Gastrocnemius medialis (tissue), 4 donors: Measurements from ENCODE around the gene ARAP3. TPM values are rescaled to one million over a fixed set of nuclear protein-coding genes. Genes with fewer than 3 reads are reported as not detected.

ENCODE experiments used
- ATAC-seq, 2 donors: fragments of 150-250 bp; one replicate each; pipeline ENCODE4 v1.9.1; 2016
- DNase-seq, 2 donors: peaks; one replicate each; pipeline ENCODE4 v3.0.0-alpha.2; 2019
- H3K27ac ChIP-seq, 4 donors: fragments of 200-600 bp; sonication (generic); 1 replicate in 1 of 4; 2 replicates in 3 of 4; pipeline ENCODE4 v1.5.1; 2016 to 2018; ENCODE audit warnings: mild to moderate bottlenecking in 2 of 4, moderate library complexity in 1 of 4
- H3K27me3 ChIP-seq, 3 donors: fragments of 200-600 bp; sonication (generic) in 2 of 3; 1 replicate in 1 of 3; 2 replicates in 2 of 3; pipeline versions ENCODE4 v1.5.1 to v1.6.0; 2016 to 2019; ENCODE audit warnings: mild to moderate bottlenecking in 1 of 3, moderate library complexity in 1 of 3
- H3K36me3 ChIP-seq, 2 donors: fragments of 200-600 bp; sonication (generic) in 1 of 2; one replicate each; pipeline ENCODE4 v1.5.1; 2017 to 2018
- H3K4me1 ChIP-seq, 2 donors: fragments of 200-600 bp; sonication (generic) in 1 of 2; one replicate each; pipeline ENCODE4 v1.5.1; 2016 to 2017; ENCODE audit warnings: mild to moderate bottlenecking in 2 of 2
- H3K4me3 ChIP-seq, 4 donors: fragments of 200-600 bp; sonication (generic) in 3 of 4; 1 replicate in 1 of 4; 2 replicates in 3 of 4; pipeline ENCODE4 v1.5.1; 2016 to 2019; ENCODE audit warnings: mild to moderate bottlenecking in 2 of 4
- H3K9me3 ChIP-seq, 3 donors: fragments of 200-600 bp; sonication (generic) in 2 of 3; 1 replicate in 1 of 3; 2 replicates in 2 of 3; pipeline ENCODE4 v1.5.1; 2016 to 2019
- POLR2A ChIP-seq, 2 donors: fragments of 450-650 bp; IDR thresholded peaks; one replicate each; pipeline ENCODE4 v1.6.1; 2017; ENCODE audit warnings: antibody characterized with exemption in 2 of 2, mild to moderate bottlenecking in 2 of 2, moderate library complexity in 2 of 2
- in situ Hi-C, 4 donors: fragments of 200-750 bp; cut with MboI; loops; one replicate each; pipeline versions ENCODE4 v1.15.0 to v1.8.0; 2017; ENCODE audit warnings: low sequenced_read_pairs in 4 of 4
- intact Hi-C: fragments of 100-400 bp; cut with DNase I; formaldehyde crosslinking; loops from one replicate; pipeline ENCODE4 v1.15.1; 2023; ENCODE audit warnings: low total_unique reads
- total RNA-seq, 4 donors: library from RNA; depleted of rRNA; stranded (reverse); fragments of >200 nt; gene quantifications; one replicate each; pipeline versions ENCODE4 v1.1.0 to v1.2.3, GENCODE V29; 2016
- TF ChIP-seq, protein P1 (sequence below), 5 experiments: fragments of 450-650 bp in 3 of 5; fragments of 200-600 bp in 2 of 5; sonication (generic) in 2 of 5; IDR thresholded peaks in 4 of 5; conservative IDR thresholded peaks in 1 of 5; 1 replicate in 4 of 5; 2 replicates in 1 of 5; pipeline ENCODE4 v1.5.1; 2016 to 2019; ENCODE audit warnings: antibody characterized with exemption in 5 of 5, mild to moderate bottlenecking in 3 of 5, moderate library complexity in 3 of 5

ARAP3 gene
- total RNA-seq, 4 donors from 2014 or later = 1.6 to 5.5 (median 3.0) TPM

DNA sequence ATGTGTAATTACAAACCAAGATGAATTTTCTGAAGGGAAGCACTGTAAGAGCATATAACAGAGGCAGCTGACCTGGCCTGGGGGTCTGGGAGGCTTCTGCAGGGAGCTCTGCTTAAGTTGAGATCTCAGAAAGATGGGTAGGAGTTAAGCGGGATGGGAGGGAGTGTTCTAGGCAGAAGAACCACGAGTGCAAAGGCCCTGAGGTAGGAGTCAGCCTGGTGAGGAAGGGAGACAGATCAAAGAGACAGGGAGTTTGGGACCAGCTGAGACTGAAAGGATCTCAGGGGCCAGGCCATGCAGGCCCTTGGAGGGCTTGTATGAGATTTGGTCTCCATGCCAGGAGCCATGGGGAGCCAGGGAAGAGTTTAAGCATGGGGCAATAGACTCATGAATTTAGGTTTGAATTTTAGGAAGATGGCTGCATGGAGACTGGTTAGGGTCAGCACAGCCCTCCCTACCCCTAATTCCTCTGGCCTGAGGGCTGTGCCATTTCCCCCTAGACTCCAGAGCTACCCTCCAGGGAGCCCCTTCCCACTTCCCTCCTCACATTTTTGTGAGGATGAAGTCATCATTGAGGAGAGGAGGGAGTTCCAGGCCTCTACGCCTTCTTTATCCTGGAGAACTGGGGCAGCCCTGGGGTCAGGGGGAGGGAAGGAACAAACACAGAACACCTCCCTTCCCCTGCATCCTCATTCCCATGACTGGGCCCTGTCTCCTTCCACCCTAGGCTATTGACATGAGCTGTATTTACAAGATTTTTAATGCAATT, 4.8 kb upstream of the ARAP3 start:
- no peaks in the 10 kb centered on the region for H3K36me3 ChIP-seq
- in situ Hi-C loops (loop anchor here (5.0 to 25.0 kb wide), 2 partner anchors 270 to 450 kb away; partner anchors contain the start of gene PCDH12 (in 1 of the 4)), intact Hi-C loops (no loop called here)
- DNase-seq (no peak), ATAC-seq (no peak)
- peaks cover 0 to 2% (median under 1%) of the 10 kb centered on the region in 3 donors for H3K27me3 ChIP-seq
- no peak overlapping the region for H3K27ac ChIP-seq
- H3K4me1 ChIP-seq = peaks cover 0 to 7% of the 10 kb centered on the region in 2 donors
- no peak overlapping the region for H3K4me3 ChIP-seq
- TF ChIP-seq, protein P1, sequence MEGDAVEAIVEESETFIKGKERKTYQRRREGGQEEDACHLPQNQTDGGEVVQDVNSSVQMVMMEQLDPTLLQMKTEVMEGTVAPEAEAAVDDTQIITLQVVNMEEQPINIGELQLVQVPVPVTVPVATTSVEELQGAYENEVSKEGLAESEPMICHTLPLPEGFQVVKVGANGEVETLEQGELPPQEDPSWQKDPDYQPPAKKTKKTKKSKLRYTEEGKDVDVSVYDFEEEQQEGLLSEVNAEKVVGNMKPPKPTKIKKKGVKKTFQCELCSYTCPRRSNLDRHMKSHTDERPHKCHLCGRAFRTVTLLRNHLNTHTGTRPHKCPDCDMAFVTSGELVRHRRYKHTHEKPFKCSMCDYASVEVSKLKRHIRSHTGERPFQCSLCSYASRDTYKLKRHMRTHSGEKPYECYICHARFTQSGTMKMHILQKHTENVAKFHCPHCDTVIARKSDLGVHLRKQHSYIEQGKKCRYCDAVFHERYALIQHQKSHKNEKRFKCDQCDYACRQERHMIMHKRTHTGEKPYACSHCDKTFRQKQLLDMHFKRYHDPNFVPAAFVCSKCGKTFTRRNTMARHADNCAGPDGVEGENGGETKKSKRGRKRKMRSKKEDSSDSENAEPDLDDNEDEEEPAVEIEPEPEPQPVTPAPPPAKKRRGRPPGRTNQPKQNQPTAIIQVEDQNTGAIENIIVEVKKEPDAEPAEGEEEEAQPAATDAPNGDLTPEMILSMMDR (IDR thresholded peaks at IDR 0.05 in 4 of 5, conservative IDR thresholded peaks at IDR 0.05 in 1 of 5) = no peak
- no peak for TF ChIP-seq POLR2A (IDR thresholded peaks at IDR 0.05)
- H3K9me3 ChIP-seq = no peaks in the 10 kb centered on the region

DNA sequence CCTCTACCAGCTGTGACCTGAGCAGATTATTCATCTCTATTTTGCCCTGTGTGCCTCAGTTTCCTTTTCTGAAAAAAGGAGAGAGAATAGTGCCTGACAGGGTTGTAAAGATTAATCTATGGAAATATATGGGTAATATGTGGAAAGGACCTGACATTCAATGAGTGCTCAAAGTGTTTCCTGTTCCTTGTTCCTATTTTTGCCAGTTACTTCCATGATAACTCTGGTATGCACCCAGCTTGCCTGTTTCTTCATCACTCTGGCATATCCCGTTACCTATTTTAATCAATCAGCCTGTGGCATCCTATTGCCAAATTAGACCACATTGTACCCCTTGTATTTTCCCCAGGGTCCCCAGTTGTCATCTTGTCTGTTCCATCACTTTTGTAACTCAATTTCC, 3.6 kb upstream of the ARAP3 start:
- Histone ChIP-seq H3K36me3 (no peaks in the 10 kb centered on the region), H3K4me1 (peaks cover 0 to 7% of the 10 kb centered on the region in 2 donors), H3K27me3 (peaks cover 0 to 7% (median 2%) of the 10 kb centered on the region in 3 donors), H3K27ac (no peak overlapping the region), H3K9me3 (no peaks in the 10 kb centered on the region), H3K4me3 (no peak overlapping the region)
- no peak for DNase-seq
- in situ Hi-C loops = loop anchor here (5.0 to 25.0 kb wide), 2 partner anchors 272 to 452 kb away; partner anchors contain the start of gene PCDH12 (in 1 of the 4)
- no peak for TF ChIP-seq POLR2A (IDR thresholded peaks at IDR 0.05)
- TF ChIP-seq, protein P1 (IDR thresholded peaks at IDR 0.05 in 4 of 5, conservative IDR thresholded peaks at IDR 0.05 in 1 of 5) = no peak
- no peak for ATAC-seq
- intact Hi-C loops = no loop called here

DNA sequence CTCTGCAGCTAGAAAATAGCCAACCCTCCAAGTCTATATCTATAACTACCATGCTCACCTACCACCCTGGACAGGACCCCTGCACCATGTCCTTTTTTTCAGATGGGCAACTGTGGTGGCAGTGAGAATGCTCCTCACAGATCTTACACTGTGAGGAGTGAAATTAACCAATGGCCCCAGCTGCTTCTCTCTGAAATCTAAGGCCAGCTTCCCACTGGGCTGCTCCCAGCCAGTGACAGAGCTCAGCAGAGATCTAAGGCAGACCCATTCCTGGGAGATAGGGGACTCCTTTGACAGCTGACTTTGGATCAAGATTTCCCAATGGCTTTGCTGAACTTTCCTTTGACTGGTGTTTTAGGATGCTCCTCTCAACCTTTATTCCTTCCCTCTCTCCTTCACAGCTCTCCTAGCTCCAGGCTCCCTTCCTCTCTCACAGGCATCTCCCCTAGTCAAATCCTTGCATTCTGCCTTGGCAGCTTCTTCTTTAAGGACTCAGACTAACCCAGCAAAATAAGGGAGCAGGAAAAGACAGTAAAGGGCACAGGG, 1.6 kb upstream of the ARAP3 start:
- in situ Hi-C loops (loop anchor here (25.0 kb wide), 1 partner anchor 454 kb away; no protein-coding TSS in a partner anchor), intact Hi-C loops (no loop called here)
- Histone ChIP-seq H3K4me1 (peaks cover 0 to 7% of the 10 kb centered on the region in 2 donors), H3K27me3 (peaks cover 0 to 7% (median 2%) of the 10 kb centered on the region in 3 donors), H3K9me3 (no peaks in the 10 kb centered on the region), H3K4me3 (no peak overlapping the region), H3K27ac (no peak overlapping the region), H3K36me3 (no peaks in the 10 kb centered on the region)
- no peak for ATAC-seq
- no peak for DNase-seq
- TF ChIP-seq, protein P1 (IDR thresholded peaks at IDR 0.05 in 4 of 5, conservative IDR thresholded peaks at IDR 0.05 in 1 of 5) = no peak
- TF ChIP-seq POLR2A (IDR thresholded peaks at IDR 0.05) = no peak

DNA sequence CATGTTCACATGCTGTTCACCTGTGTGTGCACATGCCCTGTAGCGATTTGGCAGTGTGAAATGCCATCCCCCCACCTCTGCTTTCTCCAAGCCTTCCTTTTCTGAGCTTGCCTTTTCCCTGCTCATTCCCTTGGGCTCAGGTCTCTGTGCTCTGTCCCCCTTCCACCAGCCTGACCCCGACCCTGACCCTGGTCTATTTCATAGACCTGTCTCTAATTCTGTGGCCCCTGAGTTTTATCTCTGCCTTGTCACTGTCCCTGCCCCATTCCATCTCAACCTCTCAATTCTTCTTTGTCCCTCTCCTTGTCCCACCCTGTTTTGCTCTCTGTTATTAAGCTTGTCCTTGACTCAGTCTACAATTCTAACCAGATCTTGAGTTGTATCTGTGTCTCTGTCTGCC, 735 bp downstream of the ARAP3 start:
- intact Hi-C loops (no loop called here), in situ Hi-C loops (loop anchor here (25.0 kb wide), 1 partner anchor 456 kb away; no protein-coding TSS in a partner anchor)
- H3K27me3 ChIP-seq = peaks cover 0 to 7% (median 2%) of the 10 kb centered on the region in 3 donors
- H3K27ac ChIP-seq = peak overlapping the region; percentile 42 to 76 (median 64)
- H3K4me3 ChIP-seq = peak overlapping the region; percentile 47 to 51 (median 50)
- H3K36me3 ChIP-seq = no peaks in the 10 kb centered on the region
- TF ChIP-seq POLR2A (IDR thresholded peaks at IDR 0.05) = no peak
- TF ChIP-seq, protein P1 (IDR thresholded peaks at IDR 0.05 in 4 of 5, conservative IDR thresholded peaks at IDR 0.05 in 1 of 5) = no peak
- no peaks in the 10 kb centered on the region for H3K9me3 ChIP-seq
- ATAC-seq (no peak), DNase-seq (no peak)
- peaks cover 0 to 7% of the 10 kb centered on the region in 2 donors for H3K4me1 ChIP-seq
